Esophagus squamous epithelium (tissue), 4 donors: Measurements from ENCODE around the gene OGFRL1.

ENCODE experiments used
- POLR2A ChIP-seq, 4 donors: fragments of 450-650 bp; IDR thresholded peaks; one replicate each; pipeline ENCODE4 v1.6.1; 2017; ENCODE audit warnings: antibody characterized with exemption in 4 of 4, mild to moderate bottlenecking in 4 of 4, moderate library complexity in 3 of 4
- TF ChIP-seq, protein P1 (sequence below), 6 experiments: fragments of 450-650 bp in 4 of 6; fragments of 200-600 bp in 2 of 6; sonication (generic) in 2 of 6; IDR thresholded peaks; one replicate each; pipeline ENCODE4 v1.5.1; 2016 to 2019; ENCODE audit warnings: antibody characterized with exemption in 6 of 6, mild to moderate bottlenecking in 4 of 6, moderate library complexity in 4 of 6

DNA sequence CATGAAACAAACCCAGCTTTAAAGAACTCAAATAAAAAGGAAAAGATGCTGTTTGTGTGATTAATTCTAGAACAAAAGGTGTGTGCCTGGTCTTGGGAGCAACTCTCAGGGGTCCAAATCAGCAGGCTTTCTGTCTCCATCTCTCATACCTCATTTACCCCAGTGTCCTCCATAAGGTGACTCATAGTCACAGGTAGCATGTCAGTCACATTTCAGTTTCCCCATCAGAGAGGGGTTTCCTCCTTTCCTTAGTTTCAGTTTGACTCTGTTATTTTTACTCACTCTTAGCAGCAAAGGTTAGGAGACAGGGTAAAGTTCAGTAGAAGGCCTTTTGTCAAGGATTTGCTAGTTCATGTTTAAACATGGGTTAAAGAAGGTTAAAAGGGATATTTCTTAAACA, 46.2 kb downstream of the OGFRL1 start:
- TF ChIP-seq, protein P1, sequence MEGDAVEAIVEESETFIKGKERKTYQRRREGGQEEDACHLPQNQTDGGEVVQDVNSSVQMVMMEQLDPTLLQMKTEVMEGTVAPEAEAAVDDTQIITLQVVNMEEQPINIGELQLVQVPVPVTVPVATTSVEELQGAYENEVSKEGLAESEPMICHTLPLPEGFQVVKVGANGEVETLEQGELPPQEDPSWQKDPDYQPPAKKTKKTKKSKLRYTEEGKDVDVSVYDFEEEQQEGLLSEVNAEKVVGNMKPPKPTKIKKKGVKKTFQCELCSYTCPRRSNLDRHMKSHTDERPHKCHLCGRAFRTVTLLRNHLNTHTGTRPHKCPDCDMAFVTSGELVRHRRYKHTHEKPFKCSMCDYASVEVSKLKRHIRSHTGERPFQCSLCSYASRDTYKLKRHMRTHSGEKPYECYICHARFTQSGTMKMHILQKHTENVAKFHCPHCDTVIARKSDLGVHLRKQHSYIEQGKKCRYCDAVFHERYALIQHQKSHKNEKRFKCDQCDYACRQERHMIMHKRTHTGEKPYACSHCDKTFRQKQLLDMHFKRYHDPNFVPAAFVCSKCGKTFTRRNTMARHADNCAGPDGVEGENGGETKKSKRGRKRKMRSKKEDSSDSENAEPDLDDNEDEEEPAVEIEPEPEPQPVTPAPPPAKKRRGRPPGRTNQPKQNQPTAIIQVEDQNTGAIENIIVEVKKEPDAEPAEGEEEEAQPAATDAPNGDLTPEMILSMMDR (IDR thresholded peaks at IDR 0.05), result no peak
- no peak for TF ChIP-seq POLR2A (IDR thresholded peaks at IDR 0.05)
